OCI-LY3 (cell line): ENCODE results near the gene HNF1B.

Source experiments
- H2AFZ ChIP-seq: fragments of 200-600, 300-600 bp; shearing (Covaris generic); 2 replicates; pipeline ENCODE4 v1.6.0; 2014; ENCODE audit warnings: antibody characterized with exemption, low read depth, low read length
- H3K27ac ChIP-seq: fragments of 200-600, 300-600 bp; sonication (generic); 2 replicates; pipeline ENCODE4 v1.5.1; 2014; ENCODE audit warnings: mild to moderate bottlenecking, low read length, moderate library complexity, mixed read lengths
- H3K27me3 ChIP-seq: fragments of 200-600, 300-600 bp; sonication (generic); 2 replicates; pipeline ENCODE4 v1.6.1; 2014; ENCODE audit warnings: low read depth, low read length, mixed read lengths
- H3K36me3 ChIP-seq: fragments of 200-600, 300-600 bp; sonication (generic); replicated peaks from 2 replicates; pipeline ENCODE3; 2014; ENCODE audit warnings: low read depth, low read length, mixed read lengths
- H3K4me1 ChIP-seq: fragments of 300-600, 200-600 bp; sonication (generic); 2 replicates; pipeline ENCODE4 v1.6.1; 2014; ENCODE audit warnings: low read length, mixed read lengths
- H3K4me2 ChIP-seq: fragments of 200-600, 300-600 bp; sonication (generic); 2 replicates; pipeline ENCODE4 v1.6.1; 2014; ENCODE audit warnings: low read length, mixed read lengths
- H3K4me3 ChIP-seq: fragments of 300-600, 200-600 bp; sonication (generic); 2 replicates; pipeline ENCODE4 v1.5.1; 2014; ENCODE audit warnings: antibody characterized with exemption, mild to moderate bottlenecking, low read length, moderate library complexity
- H3K79me2 ChIP-seq: fragments of 300-600, 200-600 bp; shearing (Covaris generic); 2 replicates; pipeline ENCODE4 v1.6.1; 2014; ENCODE audit warnings: mild to moderate bottlenecking, low read length, mixed read lengths
- H3K9ac ChIP-seq: fragments of 300-600, 200-600 bp; shearing (Covaris generic); 2 replicates; pipeline ENCODE4 v1.6.0; 2014; ENCODE audit warnings: mild to moderate bottlenecking, low read length, moderate library complexity
- H3K9me3 ChIP-seq: fragments of 200-600, 300-600 bp; shearing (Covaris generic); 2 replicates; pipeline ENCODE4 v1.6.1; 2014; ENCODE audit warnings: low read length, mixed read lengths; ENCODE audit not compliant: insufficient read depth
- H4K20me1 ChIP-seq: fragments of 200-600, 300-600 bp; sonication (generic); 2 replicates; pipeline ENCODE4 v1.6.1; 2016; ENCODE audit warnings: low read length, mixed read lengths; ENCODE audit not compliant: insufficient read depth
- EZH2phosphoT487 ChIP-seq: fragments of 200-600 bp; shearing (Covaris generic); IDR thresholded peaks from 2 replicates; pipeline ENCODE4 v1.6.1; 2018; ENCODE audit warnings: antibody characterized with exemption, mixed run types, low read depth
- TF ChIP-seq, protein P1 (sequence below): fragments of 200-600, 300-600 bp; sonication (generic); IDR thresholded peaks from 2 replicates; pipeline ENCODE4 v1.5.1; 2014; ENCODE audit warnings: antibody characterized with exemption, low read length, low read depth

HNF1B gene

DNA sequence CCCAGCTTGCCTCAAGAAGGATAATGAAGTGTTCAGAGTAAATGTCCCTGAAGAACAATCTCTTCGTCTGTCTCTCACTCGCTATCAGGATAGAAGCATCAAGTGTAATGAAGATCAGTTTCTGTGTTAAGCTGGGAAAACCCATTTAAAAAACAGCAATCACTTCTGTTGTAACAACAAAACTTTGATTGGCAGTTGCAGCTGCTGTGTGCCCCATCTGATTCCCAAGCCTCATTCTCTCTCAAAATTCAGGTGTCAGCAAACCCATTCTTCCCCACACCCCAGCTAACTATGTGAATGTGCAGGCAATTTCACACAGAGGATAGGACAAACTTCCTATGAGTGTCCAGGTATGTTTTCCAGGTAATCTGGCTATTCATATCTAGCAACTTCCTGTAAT, 2.4 kb upstream of the HNF1B start:
- Histone ChIP-seq H3K27me3 (no peaks in the 10 kb centered on the region), H4K20me1 (peaks cover 13% of the 10 kb centered on the region), H3K4me2 (peak overlapping the region; percentile 96), H3K27ac (no peak overlapping the region), H3K4me1 (peaks cover 41% of the 10 kb centered on the region), H3K9ac (peak overlapping the region; percentile 97; the same call in 1 of the 2 replicates), H3K36me3 (peaks cover 29% of the 10 kb centered on the region), H3K79me2 (peaks cover 54% of the 10 kb centered on the region), H3K4me3 (peak overlapping the region; percentile 95), H3K9me3 (no peaks in the 10 kb centered on the region), H2AFZ (no peak overlapping the region)
- TF ChIP-seq, protein P1, sequence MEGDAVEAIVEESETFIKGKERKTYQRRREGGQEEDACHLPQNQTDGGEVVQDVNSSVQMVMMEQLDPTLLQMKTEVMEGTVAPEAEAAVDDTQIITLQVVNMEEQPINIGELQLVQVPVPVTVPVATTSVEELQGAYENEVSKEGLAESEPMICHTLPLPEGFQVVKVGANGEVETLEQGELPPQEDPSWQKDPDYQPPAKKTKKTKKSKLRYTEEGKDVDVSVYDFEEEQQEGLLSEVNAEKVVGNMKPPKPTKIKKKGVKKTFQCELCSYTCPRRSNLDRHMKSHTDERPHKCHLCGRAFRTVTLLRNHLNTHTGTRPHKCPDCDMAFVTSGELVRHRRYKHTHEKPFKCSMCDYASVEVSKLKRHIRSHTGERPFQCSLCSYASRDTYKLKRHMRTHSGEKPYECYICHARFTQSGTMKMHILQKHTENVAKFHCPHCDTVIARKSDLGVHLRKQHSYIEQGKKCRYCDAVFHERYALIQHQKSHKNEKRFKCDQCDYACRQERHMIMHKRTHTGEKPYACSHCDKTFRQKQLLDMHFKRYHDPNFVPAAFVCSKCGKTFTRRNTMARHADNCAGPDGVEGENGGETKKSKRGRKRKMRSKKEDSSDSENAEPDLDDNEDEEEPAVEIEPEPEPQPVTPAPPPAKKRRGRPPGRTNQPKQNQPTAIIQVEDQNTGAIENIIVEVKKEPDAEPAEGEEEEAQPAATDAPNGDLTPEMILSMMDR, result no peak
- TF ChIP-seq EZH2phosphoT487, result no peak

GRCh38 chr17:37746617-37747016, 1.8 kb upstream of the HNF1B start:
- peak overlapping the region; percentile 96 for H3K4me2 ChIP-seq
- H4K20me1 ChIP-seq, result peaks cover 13% of the 10 kb centered on the region
- H3K27ac ChIP-seq, result no peak overlapping the region
- peaks cover 36% of the 10 kb centered on the region for H3K4me1 ChIP-seq
- no peaks in the 10 kb centered on the region for H3K27me3 ChIP-seq
- H3K79me2 ChIP-seq, result peaks cover 61% of the 10 kb centered on the region
- TF ChIP-seq EZH2phosphoT487, result no peak
- TF ChIP-seq, protein P1, result no peak
- no peak overlapping the region for H2AFZ ChIP-seq
- peaks cover 31% of the 10 kb centered on the region for H3K36me3 ChIP-seq
- H3K9ac ChIP-seq, result peak overlapping the region; percentile 97
- H3K4me3 ChIP-seq, result peak overlapping the region; percentile 95
- H3K9me3 ChIP-seq, result no peaks in the 10 kb centered on the region

DNA sequence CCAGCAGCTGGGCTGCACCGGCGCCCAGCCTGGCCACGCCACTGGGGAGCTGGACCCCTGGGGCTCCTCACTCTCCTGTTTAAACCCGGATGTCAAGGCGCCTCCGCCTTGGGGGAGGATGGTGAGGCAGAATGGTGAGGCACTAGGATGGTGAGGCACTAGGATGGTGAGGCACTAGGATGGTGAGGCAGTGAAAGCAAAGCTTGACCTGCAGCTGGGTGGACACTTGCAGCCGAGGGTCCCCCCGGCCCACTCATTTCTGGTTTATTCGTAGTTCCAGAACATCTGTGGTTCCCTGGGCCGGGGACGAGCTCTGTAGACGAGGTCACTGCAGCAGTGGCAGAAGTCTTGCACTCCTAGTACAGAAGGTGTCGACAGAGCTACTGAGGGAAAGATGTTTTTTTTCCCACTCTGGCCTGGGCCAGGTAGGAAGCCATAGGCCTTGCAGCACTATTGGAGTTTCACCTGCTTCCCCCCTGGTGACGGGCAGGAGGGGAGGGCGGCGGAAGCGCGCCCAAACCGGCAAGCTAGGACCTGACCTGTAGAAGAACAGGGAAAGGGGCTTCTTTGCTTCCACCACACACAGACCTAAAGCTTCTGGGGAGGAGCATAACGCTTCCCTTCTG, 1.1 kb upstream of the HNF1B start:
- no peak overlapping the region for H2AFZ ChIP-seq
- H4K20me1 ChIP-seq, result peaks cover 15% of the 10 kb centered on the region
- peaks cover 35% of the 10 kb centered on the region for H3K4me1 ChIP-seq
- peak overlapping the region; percentile 97 for H3K9ac ChIP-seq
- no peaks in the 10 kb centered on the region for H3K27me3 ChIP-seq
- peak overlapping the region; percentile 96 for H3K4me2 ChIP-seq
- peak overlapping the region; percentile 95 for H3K4me3 ChIP-seq
- H3K79me2 ChIP-seq, result peaks cover 68% of the 10 kb centered on the region
- no peaks in the 10 kb centered on the region for H3K9me3 ChIP-seq
- H3K27ac ChIP-seq, result peak overlapping the region; percentile 91
- TF ChIP-seq, protein P1, result no peak
- no peak for TF ChIP-seq EZH2phosphoT487
- peaks cover 34% of the 10 kb centered on the region for H3K36me3 ChIP-seq

GRCh38 chr17:37744633-37744927, 279 bp downstream of the HNF1B start:
- Histone ChIP-seq H3K79me2 (peaks cover 80% of the 10 kb centered on the region), H3K27me3 (no peaks in the 10 kb centered on the region), H3K27ac (peak overlapping the region; percentile 91), H3K4me3 (peak overlapping the region; percentile 95), H4K20me1 (peaks cover 24% of the 10 kb centered on the region), H3K36me3 (peaks cover 40% of the 10 kb centered on the region), H3K9ac (peak overlapping the region; percentile 97), H2AFZ (no peak overlapping the region; the same call in 1 of the 2 replicates), H3K9me3 (no peaks in the 10 kb centered on the region), H3K4me2 (peak overlapping the region; percentile 96), H3K4me1 (peaks cover 31% of the 10 kb centered on the region)
- TF ChIP-seq, protein P1, result no peak
- no peak for TF ChIP-seq EZH2phosphoT487
